ENCODE data around the gene FYN.

Gene FYN

DNA sequence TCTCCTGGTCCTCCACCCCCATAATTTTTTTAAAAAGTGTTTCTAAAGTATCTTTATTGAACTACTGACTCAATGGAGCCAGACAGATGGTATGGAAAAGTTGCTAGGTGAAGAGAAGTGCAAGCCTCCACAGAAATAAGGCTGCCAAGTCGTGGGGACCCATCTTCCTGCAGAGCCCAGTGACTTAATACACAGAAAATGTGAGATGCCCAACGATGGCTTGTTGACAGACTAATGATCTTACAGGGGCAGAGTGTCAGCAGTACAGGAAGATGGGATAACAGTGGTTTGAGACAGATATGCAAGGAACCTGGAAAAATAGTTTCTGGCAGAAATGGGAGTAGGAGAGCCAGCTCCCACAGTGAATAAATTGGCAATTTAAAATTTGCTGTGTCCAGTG is 43.3 kb downstream of the FYN start:
- no peak for DNase-seq

DNA sequence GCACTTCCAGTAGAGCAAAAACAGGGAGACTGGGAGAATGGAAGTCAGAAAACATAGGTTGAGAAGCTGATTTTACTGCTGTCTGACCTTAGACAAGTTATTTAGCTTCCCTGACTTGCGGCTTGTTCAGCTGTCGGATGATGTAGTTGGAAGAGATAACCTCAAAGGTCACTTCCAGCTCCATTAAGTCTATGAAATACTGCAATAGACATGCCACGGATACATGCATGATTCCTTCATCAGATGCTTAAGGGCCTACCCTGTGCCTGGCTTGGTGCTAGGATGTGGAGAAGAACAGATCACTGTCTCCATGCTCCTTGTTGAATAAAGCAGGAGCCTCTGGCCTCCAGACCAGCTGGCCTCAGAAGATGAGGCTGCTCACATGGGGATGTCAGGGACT is 43.7 kb downstream of the FYN start:
- no peak for DNase-seq

DNA sequence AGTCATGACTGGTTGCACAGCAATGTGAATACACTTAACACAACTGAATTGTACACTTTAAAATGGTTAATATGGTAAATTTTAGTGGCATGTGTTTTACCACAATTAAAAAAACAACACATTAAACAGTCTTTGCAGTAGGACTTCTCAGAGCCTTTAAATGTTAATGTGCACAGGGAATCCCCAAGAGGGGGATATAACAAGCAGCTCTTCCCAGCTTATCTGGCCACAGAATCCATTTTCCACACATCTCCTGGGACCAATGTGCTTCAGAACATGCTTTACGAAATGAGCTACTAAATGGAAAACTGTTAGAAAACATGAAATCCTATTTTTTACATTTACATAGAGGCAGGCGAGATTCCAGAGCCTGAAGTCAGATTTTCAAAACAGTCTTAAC is 44.4 kb downstream of the FYN start:
- DNase-seq, result no peak

DNA sequence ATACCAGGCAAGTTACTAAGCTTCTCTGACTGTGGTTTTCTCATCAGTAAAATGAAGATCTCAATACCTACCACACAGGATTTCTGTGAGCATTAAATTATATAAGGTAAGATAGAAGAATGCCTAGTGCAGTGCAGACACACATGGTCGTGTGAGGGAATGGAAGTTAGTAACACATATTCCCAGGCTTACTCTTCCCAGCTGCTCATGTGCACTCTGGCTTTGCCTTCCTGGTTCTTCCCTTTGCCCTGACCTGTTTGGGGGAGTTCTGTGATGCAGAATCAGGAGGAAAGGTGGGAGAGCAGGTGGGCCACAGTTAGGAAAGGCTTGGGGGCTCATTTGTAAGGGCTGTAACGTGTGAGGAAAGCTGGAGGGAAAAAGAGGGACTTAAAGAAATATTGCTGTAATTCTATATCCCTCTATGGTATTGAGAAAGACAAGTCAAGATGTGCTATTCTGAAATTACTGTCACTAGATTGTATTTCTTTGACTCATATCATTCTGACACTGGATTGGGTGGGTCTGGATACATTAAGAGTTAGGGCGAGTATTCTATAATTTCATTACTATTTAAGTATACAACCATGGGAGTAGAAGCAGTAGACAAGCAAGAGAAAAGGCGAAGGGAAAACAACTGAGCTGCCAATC is 47.7 kb downstream of the FYN start:
- DNase-seq, result no peak

DNA sequence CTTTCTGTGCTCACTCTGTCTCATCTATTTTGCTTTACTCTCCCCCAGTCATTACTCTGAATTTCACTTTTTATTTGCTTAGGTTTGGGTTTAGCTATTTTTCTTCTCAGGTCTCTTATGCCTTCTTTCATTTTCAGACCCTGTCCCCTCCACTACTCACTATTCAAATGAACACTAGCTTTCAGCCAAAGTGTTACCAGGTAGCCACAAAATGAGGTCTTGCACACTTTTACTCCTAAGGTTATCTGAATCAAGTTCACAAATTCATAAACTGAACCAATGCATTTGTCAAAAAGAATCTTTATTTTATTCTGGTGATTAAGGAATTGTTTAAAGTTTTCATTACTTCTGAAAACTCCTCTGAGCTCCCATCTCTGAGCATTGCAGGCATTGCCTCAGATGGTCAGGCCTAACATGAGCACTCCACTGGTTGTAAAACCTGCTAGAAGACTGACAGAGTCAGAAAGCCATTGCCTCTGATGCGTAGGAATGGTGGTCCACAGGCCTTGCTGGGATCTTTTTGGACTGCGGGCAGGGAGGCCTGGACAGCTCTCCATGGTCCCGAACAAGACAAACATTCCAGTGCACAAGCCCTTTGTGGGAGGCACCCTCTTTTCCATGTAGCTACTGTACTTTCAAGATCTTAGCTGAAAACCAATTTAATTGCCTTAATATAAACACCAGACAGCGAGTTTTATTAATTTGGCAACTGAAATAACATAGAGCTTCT is 48.5 kb downstream of the FYN start:
- DNase-seq, result no peak

DNA sequence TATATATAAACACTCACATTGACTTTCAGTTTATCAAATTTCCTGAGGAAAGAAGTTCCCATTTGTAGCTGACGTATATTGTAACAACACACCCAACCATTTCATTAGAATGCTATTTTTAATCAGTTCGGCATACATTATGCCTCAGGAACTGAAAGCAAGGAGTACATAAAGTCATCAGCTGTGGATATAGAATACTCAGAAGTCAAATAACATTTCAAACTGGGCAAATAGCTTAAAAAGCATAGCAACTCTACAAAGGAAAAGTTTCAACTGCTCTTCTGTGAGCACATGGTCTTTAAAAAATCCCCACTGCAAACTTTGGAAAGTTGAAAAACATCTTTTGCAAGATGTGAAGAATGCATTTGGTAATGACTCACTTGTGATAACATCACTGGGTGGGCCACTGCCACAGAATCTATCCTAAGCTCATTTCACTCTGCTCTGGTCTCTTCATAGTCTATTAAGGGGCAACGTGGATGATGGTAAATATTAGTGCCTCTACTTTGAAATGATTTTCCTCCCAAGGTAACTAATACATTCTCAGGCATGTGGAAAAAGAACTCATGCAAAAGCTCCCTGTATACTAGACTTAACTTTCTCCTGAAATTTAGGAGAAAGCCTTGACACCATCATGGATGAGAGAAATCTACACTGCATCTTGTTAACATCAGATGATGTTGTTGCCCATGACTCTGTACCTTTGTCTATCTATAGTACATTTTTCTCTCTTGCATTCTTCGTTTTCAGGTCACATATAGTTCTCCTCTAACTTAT is 49.2 kb downstream of the FYN start:
- DNase-seq, result no peak

DNA sequence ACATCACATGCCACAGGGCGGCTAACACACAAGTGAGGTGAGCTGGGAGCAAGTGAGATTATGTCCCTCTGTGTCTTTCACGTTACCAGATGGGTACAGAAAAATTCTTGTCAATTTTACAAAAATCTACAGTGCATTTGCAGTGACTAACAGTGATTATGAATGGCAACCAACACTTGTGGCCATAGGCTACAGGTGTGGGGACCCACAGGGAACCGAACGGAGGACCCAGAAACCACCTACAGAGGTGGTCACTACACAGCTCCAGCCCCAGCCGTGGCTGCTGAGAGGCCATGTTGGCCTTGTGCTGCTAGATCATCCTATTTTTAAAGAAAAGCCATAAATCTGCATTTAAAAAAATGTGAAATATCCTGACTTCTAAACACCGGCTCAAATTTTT is 50.2 kb downstream of the FYN start:
- no peak for DNase-seq

DNA sequence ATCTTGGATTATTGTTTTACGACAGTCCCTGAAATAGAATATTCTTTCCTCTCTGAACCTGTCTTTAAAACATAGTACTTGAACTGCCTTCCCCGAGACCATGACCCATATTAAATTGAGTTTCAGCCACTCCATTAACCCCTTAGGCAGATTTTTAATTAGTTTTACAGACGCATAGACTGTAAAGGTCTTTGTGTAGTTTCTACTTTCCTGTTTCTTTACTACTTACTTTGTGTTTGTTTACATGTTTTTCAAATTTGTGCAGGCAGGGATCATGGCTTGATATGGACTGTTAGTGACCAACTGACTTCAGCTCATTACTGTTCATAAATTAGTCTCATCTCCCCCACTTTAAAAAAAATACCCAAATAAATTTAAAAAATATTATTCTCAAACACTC is 53.8 kb downstream of the FYN start:
- no peak for DNase-seq

DNA sequence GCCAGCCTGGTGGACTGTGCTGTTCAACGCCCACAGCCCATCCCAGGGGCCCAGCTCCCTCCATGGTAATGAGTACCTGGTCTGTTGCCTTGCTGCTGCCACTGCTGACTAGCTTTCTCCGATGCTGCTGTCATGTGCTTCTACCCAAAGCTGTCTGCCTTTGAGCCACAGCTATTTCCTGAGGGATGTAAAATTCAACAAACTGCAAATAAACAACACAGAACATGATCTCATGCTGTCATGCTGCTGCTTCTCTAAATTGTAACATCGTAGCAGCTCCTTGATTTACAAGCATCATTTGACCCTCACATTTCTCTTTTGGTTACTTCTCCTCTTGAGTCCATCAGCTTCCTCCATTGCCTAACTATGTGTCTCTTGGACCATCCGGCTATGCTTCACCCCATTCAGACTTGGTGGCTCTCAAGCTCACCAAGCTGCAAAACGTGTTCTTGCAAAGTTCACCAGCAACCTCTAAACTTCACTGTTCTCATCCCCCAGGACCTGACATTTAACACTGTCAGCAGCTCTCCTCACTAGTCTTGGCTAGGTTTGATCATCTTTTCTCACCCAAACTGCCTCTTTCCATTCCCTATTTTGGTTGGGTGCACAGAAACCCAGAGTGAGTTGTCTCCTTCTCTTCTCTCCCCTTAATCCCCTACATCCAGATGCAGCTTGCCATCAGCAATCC is 54.6 kb downstream of the FYN start:
- DNase-seq, result no peak

DNA sequence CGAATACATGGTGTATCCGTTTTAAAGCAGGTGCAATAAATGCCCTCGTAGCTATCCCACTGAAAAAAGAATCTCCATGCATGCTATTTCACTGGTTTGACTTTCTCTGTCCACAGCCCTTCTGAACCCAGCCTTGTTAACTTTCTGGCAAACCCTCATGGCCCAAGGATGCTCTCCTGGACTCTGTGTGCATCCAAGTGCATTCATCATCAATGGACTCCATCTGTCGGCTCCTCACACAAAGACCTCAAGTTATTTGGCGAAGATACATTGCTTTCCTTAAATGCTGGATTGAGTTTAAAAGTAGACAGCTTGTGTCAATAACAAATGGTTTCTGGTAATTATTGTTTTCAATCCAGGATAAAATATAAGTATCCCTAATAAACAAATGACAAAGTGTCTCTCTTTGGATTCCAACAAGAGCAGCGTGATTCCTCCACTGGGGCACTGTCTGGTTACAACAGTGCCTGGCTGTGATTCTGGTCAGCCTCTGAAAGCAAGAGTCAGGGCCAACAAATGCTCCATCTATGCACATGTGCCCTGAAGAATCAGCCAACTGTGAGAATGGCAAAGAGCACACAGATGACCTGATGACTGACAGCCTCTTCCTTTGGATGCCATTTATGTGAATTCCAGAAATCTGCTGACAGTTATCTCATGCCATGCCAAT is 55.7 kb downstream of the FYN start:
- no peak for DNase-seq

DNA sequence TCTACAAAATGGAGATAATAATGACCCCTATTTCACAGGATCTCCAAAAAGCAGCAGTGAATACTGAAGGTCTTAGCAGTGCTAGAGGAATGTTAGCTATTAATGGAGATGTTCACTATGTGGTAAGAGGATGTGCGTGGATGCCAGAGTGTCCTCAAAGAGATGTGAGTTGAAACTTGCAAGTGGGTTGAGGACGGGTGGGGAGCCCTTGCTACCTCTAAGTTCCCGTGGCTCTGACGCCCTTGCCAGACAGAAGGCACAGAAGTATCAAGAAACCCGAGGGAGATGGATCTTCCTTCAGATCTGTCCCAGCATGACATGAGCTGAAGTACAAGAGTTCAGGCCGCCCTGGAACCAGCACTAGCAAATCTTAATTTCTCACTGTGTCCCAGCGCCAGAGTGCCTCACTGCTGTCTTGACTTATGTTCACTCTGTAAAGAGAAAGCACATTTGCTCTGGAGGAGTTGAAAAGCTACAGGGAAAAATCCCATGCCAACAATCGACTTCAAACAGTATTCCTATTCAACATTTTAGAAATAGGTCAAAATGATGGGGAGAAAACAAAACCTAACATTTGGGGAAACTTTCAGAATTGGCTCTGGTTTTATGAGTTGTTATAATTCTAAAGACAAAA is 59.5 kb downstream of the FYN start:
- no peak for DNase-seq

DNA sequence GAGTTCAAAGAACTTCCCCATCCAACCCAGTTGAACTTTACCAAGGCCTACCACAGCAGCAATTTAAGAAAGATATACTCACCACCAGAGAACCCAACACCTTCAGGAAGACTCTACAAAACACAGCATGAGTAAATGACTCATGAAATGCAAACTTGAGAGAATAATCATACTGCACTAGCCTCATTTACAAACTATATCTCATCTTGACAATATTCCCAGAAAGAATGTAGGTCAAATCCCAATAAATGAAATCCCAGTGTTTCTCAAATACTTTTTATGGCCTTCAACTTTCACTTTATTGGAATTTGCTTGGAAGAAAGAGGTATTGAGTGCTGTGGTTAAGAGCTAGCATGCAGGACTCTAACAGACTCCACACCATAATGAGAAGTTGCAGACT is 60.0 kb downstream of the FYN start:
- DNase-seq, result no peak

DNA sequence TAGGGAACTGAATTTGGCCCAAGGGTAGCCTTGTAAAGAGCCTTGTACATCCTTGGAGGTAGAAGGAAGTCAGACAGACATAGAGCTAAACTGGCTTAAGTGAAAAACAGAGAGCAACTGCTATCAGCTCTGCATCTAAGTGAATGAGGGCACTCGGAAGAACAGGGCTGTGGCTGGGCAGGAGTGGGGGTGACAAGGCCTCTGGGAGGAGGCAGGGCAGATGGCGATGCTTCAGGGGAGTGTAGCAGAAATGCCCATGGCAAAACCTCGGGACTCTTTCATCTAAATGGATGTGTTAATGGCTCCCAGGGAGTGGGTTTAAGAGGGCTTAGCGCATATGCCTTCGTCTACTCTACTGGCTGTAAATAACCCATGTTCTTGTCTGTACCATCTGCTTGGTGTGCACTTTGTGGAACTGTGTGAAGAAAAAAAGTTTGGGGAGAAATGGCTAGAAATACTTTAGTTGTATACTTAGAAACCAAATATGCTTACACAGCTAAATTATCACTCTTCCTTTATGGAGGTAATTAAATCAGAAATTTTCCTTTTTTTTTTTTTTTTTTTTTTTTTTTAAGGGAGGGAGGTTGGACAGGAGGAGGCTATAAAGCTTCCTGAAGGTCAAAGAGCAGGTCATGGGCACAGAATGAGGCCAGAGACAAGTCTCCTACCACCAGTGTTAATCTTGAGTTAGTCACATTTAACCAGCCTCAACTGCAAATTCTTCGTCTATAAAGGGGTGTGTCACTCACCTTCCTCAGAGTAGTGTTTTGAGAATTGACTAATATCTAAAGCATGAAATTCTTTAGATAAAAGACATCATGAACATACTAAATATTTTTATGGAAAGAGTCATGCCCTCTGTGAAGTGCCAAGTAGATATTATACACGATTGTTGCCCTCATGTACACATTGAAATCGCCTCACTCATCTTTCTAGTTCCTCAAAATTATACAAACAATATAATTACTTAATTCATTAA is 60.9 kb downstream of the FYN start:
- DNase-seq, result no peak

DNA sequence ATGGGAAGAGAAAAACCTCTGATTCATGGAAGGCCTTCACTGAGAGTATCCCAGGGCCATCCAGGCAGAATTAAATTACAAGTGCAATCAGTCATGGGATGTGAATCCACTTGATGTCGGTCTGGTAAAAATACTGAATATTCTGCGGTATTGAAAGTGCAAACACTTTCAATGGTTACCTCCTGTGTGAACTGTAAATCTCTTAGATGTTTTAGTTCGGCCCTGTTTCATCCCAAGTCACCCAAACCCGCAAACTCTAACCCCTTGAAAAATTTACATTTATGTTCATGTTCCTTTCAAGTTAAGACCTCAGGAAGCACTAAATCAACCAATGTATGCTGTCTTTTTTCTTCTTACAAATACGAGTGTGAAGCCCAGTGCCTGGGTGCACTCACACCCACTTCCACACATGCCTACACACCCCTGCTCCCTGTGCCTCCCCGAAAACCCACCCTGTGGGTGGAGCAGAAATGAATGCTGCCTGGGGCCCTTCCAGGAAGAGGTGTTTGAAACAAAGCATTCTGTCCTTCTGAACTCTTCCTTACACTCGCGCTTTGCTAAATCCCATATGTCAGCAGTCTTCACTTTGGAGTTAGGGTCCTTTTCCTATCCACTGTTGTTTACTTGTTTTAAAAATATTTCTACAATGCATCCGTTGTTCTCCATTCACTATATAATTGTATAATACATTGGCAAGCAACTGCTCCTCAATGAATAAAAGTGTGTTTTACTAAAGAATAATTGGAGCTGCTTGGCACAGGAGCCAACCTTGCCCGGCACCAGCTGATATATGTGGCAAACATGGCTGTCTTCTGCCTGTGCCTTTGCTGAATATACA is 62.7 kb downstream of the FYN start:
- no peak for DNase-seq

DNA sequence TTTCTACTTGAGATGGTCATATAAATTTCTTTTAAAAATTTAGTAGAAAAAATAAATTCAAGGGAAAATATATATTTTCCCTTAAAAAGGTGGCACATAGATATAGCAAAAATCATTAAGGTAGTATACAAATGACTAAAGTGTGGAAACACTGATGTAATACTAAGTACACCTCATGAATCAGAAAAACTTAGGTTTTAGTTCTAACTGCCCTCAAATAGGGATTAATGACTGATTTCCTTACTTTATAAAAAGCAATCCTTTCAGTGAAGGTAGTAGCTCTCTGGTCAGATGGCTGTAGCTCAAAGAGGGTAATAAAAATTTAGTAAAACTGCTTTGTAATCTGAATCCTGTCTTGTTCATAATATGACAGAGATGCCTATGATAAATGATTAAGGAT is 63.5 kb downstream of the FYN start:
- DNase-seq, result no peak

DNA sequence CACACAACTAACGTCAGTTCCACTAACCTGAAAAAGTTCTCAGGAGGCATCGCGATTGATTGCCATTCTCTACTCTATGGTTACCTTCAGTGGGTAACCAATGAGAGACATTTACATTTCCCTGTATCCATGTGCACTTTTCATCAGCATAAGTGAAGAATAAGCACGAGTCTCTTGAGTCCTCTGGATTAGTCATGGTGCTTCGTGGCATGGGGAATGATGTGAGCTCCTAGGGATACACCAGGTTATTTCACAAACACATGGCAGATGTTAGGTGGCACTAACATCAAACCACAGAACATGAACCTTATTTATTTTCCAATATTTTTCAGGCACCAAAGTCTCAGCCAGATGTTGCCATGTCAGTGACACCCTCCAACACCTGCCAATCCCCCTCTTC is 64.0 kb downstream of the FYN start:
- no peak for DNase-seq

DNA sequence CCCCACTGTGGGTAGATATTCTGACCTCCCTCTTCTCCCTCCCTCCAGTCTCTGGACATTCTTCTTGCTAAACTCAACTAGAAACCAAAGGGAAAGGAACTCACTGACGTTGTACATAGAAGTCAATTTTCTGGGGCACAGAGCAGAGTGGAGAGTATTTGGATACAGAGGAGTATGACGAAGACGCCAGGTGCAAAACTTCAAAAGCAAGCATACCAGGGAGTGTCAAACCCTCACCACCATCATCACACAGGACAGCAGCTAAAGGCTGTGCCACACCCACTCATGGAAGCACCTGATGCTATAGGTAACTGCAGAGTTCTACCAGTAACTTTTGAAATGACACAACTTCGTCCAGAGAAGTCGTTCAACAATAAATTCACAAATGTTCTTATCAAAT is 64.8 kb downstream of the FYN start:
- no peak for DNase-seq

DNA sequence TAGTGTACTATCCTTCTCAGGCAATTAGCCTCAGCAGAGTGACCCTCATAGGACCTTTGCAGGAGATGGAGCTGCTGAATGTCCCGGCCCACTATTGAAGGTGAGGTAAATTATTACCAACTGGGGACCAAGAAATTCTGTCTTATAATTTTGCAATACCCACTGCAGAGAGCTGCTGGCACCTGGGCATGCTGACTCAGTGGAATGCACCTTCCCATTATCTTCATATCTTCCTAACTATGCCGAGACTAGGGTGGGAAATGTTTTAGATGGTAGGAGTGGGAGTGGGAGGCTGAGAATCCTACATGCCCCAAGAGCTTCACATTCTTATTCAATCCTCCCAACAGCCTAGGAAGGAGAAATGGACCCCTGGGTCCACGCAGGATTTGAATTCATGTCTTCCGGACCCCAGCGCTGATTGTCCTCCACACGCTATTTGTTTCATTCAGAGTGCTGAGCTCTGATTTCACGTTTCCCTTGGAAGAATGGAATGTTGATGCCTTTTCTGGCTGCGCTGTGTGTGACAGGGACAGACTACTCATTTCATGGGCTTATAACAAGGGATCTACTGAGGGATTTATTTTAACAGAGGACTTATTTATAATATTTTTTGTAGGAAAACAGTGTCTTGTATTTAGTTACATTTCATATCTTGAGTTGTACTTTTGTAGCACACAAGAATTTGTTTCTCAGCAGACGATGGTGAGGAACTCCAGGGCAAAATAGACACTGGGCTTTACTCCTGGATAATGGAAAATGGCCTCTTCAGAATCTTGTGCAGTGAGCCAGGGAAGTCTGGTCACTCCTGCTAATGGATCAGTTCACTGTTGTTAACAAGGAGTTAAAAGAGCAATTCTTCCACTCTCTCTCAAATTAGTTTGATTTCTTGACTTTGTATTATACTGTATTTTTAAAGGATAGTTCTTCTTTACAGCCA is 66.4 kb downstream of the FYN start:
- DNase-seq, result no peak

DNA sequence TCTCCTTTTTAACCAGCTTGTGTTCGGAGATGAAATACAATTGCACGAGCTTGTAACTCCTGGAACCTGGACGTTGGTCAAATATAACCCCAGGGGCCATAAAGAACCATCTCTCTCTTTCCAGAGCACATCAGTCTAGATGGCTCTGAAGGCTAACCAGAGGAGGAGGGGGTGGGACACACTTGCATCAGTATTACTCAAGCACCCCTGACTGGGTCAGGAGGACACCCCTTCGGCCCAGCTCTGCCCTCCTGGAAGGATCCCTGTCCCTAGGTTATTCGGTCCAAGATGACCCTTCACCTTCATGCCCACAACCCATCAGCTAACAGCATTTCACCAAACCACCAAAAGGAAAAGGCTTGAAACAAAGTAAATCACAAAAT is 67.1 kb downstream of the FYN start:
- no peak for DNase-seq
